PC-9 (cell line): ENCODE measurements around the gene CCNO.

Source experiments
- CTCF ChIP-seq: fragments of 200-600 bp; sonication (generic); conservative IDR thresholded peaks from 2 replicates; pipeline ENCODE4 v1.6.1; 2017; ENCODE audit warnings: mixed run types, antibody characterized with exemption, mild to moderate bottlenecking, moderate library complexity
- EZH2 ChIP-seq: fragments of 200-600 bp; sonication (generic); IDR thresholded peaks from 2 replicates; pipeline ENCODE4 v1.8.0; 2017; ENCODE audit warnings: antibody characterized with exemption, low read depth

DNA sequence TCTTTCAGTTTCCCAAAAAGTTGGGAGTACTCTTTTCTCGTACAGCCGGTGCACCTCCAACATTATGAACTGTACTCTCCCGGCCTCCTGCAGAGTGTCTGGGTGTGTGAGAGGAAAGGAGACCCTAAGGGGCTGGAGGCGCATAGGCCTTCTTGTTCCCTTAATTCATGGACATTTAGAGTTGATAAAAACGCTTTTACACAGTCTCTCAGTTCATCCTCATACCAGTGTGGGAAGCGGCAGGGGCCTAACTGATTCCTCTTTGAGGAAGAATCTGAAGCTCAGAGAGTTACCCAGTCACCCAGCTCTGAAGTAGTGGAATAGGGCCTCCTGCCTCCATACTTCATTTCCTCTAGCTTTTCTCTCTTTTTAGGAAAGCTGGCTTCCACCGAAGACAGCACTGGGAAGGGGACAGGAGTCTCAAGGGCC lies 9.6 kb downstream of the CCNO start:
- TF ChIP-seq CTCF = no peak
- TF ChIP-seq EZH2 = no peak
